ENCODE results near the gene DSPP.
"Not testable (repeated sequence)": the region's sequence is repeated elsewhere in the genome, so short reads cannot be mapped to it uniquely, and the experiment has no call there.

DSPP gene

GRCh38 chr4:87608229-87608628, at the start of gene DSPP:
TSS of gene DSPP (plus strand) at chr4:87608529. CDS start at chr4:87610909, 2,380 bp downstream.
- no peak for DNase-seq (ENCODE audit: low read depth in 2 of 3, low spot score in 2 of 3)

GRCh38 chr4:87559090-87559837, 49.1 kb upstream of the DSPP start:
- peak in 1 of 3 experiments; percentile 13 for DNase-seq (ENCODE audit: low read depth in 2 of 3, low spot score in 2 of 3)

GRCh38 chr4:87560802-87561201, 47.5 kb upstream of the DSPP start:
- no peak for DNase-seq (ENCODE audit: low read depth in 2 of 3, low spot score in 2 of 3)

- no peak for DNase-seq (ENCODE audit: low read depth in 2 of 3, low spot score in 2 of 3)
Observed at GRCh38 chr4:87565746-87566145, 42.6 kb upstream of the DSPP start.

GRCh38 chr4:87566276-87566675, 42.1 kb upstream of the DSPP start:
- DNase-seq (ENCODE audit: low read depth in 2 of 3, low spot score in 2 of 3): no peak

GRCh38 chr4:87567191-87567590, 41.1 kb upstream of the DSPP start:
- DNase-seq (ENCODE audit: low read depth in 2 of 3, low spot score in 2 of 3): no peak

- DNase-seq (ENCODE audit: low read depth in 2 of 3, low spot score in 2 of 3): no peak
Observed at GRCh38 chr4:87570290-87570805, 38.0 kb upstream of the DSPP start.

- DNase-seq (ENCODE audit: low read depth in 2 of 3, low spot score in 2 of 3): not testable (repeated sequence)
Observed at GRCh38 chr4:87574376-87574775, 34.0 kb upstream of the DSPP start.

GRCh38 chr4:87574996-87575395, 33.3 kb upstream of the DSPP start:
- DNase-seq (ENCODE audit: low read depth in 2 of 3, low spot score in 2 of 3): no peak

GRCh38 chr4:87575408-87575807, 32.9 kb upstream of the DSPP start:
- DNase-seq (ENCODE audit: low read depth in 2 of 3, low spot score in 2 of 3): no peak

- DNase-seq (ENCODE audit: low read depth in 2 of 3, low spot score in 2 of 3): no peak
Observed at GRCh38 chr4:87575983-87576382, 32.3 kb upstream of the DSPP start.

GRCh38 chr4:87579478-87579877, 28.9 kb upstream of the DSPP start:
- no peak for DNase-seq (ENCODE audit: low read depth in 2 of 3, low spot score in 2 of 3)

- no peak for DNase-seq (ENCODE audit: low read depth in 2 of 3, low spot score in 2 of 3)
Observed at GRCh38 chr4:87580057-87580456, 28.3 kb upstream of the DSPP start.

GRCh38 chr4:87584222-87584908, 24.0 kb upstream of the DSPP start:
- DNase-seq (ENCODE audit: low read depth in 2 of 3, low spot score in 2 of 3): no peak

GRCh38 chr4:87589531-87589930, 18.8 kb upstream of the DSPP start:
- DNase-seq (ENCODE audit: low read depth in 2 of 3, low spot score in 2 of 3): no peak

GRCh38 chr4:87592124-87592523, 16.2 kb upstream of the DSPP start:
- no peak for DNase-seq (ENCODE audit: low read depth in 2 of 3, low spot score in 2 of 3)

GRCh38 chr4:87601361-87601760, 7.0 kb upstream of the DSPP start:
- DNase-seq (ENCODE audit: low read depth in 2 of 3, low spot score in 2 of 3): no peak

- no peak for DNase-seq (ENCODE audit: low read depth in 2 of 3, low spot score in 2 of 3)
Observed at GRCh38 chr4:87614292-87614890, 6.1 kb downstream of the DSPP start.

- DNase-seq (ENCODE audit: low read depth in 2 of 3, low spot score in 2 of 3): no peak
Observed at GRCh38 chr4:87616268-87616667, 7.9 kb downstream of the DSPP start.

- DNase-seq (ENCODE audit: low read depth in 2 of 3, low spot score in 2 of 3): no peak
Observed at GRCh38 chr4:87620086-87620485, 11.8 kb downstream of the DSPP start.

GRCh38 chr4:87620491-87620890, 12.2 kb downstream of the DSPP start:
- no peak for DNase-seq (ENCODE audit: low read depth in 2 of 3, low spot score in 2 of 3)

GRCh38 chr4:87622303-87622702, 14.0 kb downstream of the DSPP start:
- no peak for DNase-seq (ENCODE audit: low read depth in 2 of 3, low spot score in 2 of 3)
